Caco-2 (cell line): Measurements from ENCODE around the gene ERBB2. TPM values are rescaled to one million over a fixed set of nuclear protein-coding genes. Genes with fewer than 3 reads are reported as not detected.

Source experiments
- BruUV-seq: library from RNA; stranded (reverse); fragments of 400-500 nt; replicated peaks from 2 replicates; lab custom pipeline; 2021; lab: Mats Ljungman, UMichigan
- CTCF ChIA-PET: fragments of 300-600 bp; sonication (Branson Sonifier 250); formaldehyde crosslinking; loops from one replicate; lab custom pipeline; 2022; ENCODE audit warnings: antibody characterized with exemption; lab: Charles Lee
- POLR2A ChIA-PET: fragments of 300-600 bp; sonication (Branson Sonifier 250); formaldehyde crosslinking; loops from one replicate; lab custom pipeline; 2022; ENCODE audit warnings: antibody characterized with exemption; lab: Charles Lee
- DNase-seq, 2 experiments: peaks; one replicate each; pipeline versions ENCODE4 v3.0.0 to v3.0.0-alpha.2; 2020 to 2022
- H3K27me3 ChIP-seq: replicated peaks from 2 replicates; pipeline ENCODE4 v1.6.0; 2011; ENCODE audit warnings: low read length; ENCODE audit not compliant: control insufficient read depth, insufficient read depth
- H3K36me3 ChIP-seq: 2 replicates; pipeline ENCODE4 v1.5.1; 2011; ENCODE audit warnings: low read length; ENCODE audit not compliant: control insufficient read depth, insufficient read depth
- H3K4me1 ChIP-seq: fragments of 250-450 bp; sonication (Bioruptor Pico); 2 replicates; pipeline ENCODE4 v1.5.1; 2020; ENCODE audit warnings: mild to moderate bottlenecking
- H3K4me3 ChIP-seq: 2 replicates; pipeline ENCODE4 v1.5.1; 2011; ENCODE audit warnings: low read depth, mild to moderate bottlenecking, control low read depth, low read length
- H3K9me3 ChIP-seq: fragments of 250-450 bp; sonication (Bioruptor Pico); 2 replicates; pipeline ENCODE4 v1.5.1; 2020; ENCODE audit warnings: mild to moderate bottlenecking, moderate library complexity
- H3K27ac Mint-ChIP-seq: one replicate; pipeline ENCODE4 v1.8.0; 2022; ENCODE audit warnings: mixed read lengths; ENCODE audit not compliant: unreplicated experiment
- H3K27me3 Mint-ChIP-seq: one replicate; pipeline ENCODE4 v1.8.0; 2022; ENCODE audit warnings: mixed read lengths; ENCODE audit not compliant: insufficient read depth, unreplicated experiment
- H3K36me3 Mint-ChIP-seq: one replicate; pipeline ENCODE4 v1.8.0; 2022; ENCODE audit warnings: mild to moderate bottlenecking, mixed read lengths; ENCODE audit not compliant: insufficient read depth, unreplicated experiment
- H3K4me1 Mint-ChIP-seq: one replicate; pipeline ENCODE4 v1.8.0; 2022; ENCODE audit warnings: low read depth, mixed read lengths; ENCODE audit not compliant: unreplicated experiment
- H3K4me3 Mint-ChIP-seq: one replicate; pipeline ENCODE4 v1.8.0; 2022; ENCODE audit warnings: mild to moderate bottlenecking, moderate library complexity, mixed read lengths; ENCODE audit not compliant: unreplicated experiment
- H3K9me3 Mint-ChIP-seq: one replicate; pipeline ENCODE4 v1.8.0; 2022; ENCODE audit warnings: mixed read lengths; ENCODE audit not compliant: unreplicated experiment
- CTCF ChIP-seq, 2 experiments: fragments of 200-600 bp in 1 of 2; IDR thresholded peaks; 1 replicate in 1 of 2; 2 replicates in 1 of 2; pipeline versions ENCODE4 v1.5.1 to v1.8.0; 2011 to 2022; ENCODE audit warnings: antibody characterized with exemption in 1 of 2, control low read depth in 1 of 2, inconsistent platforms in 1 of 2, low read depth in 1 of 2, low read length in 1 of 2, mild to moderate bottlenecking in 1 of 2, moderate library complexity in 1 of 2; ENCODE audit not compliant: insufficient read depth in 1 of 2, severe bottlenecking in 1 of 2, unreplicated experiment in 1 of 2
- intact Hi-C: fragments of 100-400 bp; cut with micrococcal nuclease; formaldehyde crosslinking; loops from one replicate; pipeline ENCODE4 v1.10.0; 2022; ENCODE audit not compliant: unreplicated experiment
- total RNA-seq: library from RNA; stranded (reverse); gene quantifications from 2 replicates; pipeline ENCODE4 v1.2.3, GENCODE V29; 2022

The ERBB2 gene
- total RNA-seq, 1 experiment from 2014 or later = 121 TPM

GRCh38 chr17:39754161-39754957 lies 54.5 kb downstream of the ERBB2 start:
- H3K9me3 ChIP-seq = no peaks in the 10 kb centered on the region
- TF ChIP-seq CTCF (IDR thresholded peaks at IDR 0.05; ENCODE audit: insufficient read depth in 1 of 2, low read depth in 1 of 2, low read length in 1 of 2, severe bottlenecking in 1 of 2, unreplicated experiment in 1 of 2) = peak; percentile 84 to 99
- H3K36me3 Mint-ChIP-seq = no peaks in the 10 kb centered on the region
- peaks cover 16% of the 10 kb centered on the region for H3K4me1 ChIP-seq
- no peaks in the 10 kb centered on the region for H3K27me3 ChIP-seq
- peak overlapping the region; percentile 57 for H3K27ac Mint-ChIP-seq
- H3K4me3 Mint-ChIP-seq = peak overlapping the region; percentile 71
- ChIA-PET POLR2A (interaction anchor here (0.7 to 1.8 kb wide), 5 partner anchors 15 to 217 kb away, joined by 3 to 12 read pairs (median 4); partner anchors contain the start of genes ERBB2 and MIEN1), CTCF (interaction anchor here (1.0 to 2.4 kb wide), 8 partner anchors 10 to 228 kb away, joined by 3 to 15 read pairs (median 5); partner anchors contain the start of genes MIEN1 and PGAP3)
- intact Hi-C loops = loop anchor here (1.0 to 10.0 kb wide), 5 partner anchors 15 to 200 kb away; partner anchors contain the start of genes IKZF3 and MIEN1
- no TSS peak for BruUV-seq
- peaks cover 8% of the 10 kb centered on the region for H3K4me1 Mint-ChIP-seq
- no peaks in the 10 kb centered on the region for H3K9me3 Mint-ChIP-seq
- peak; percentile 86 to 95 for DNase-seq
- peaks cover 4% of the 10 kb centered on the region for H3K27me3 Mint-ChIP-seq
- H3K4me3 ChIP-seq = peak overlapping the region; percentile 85
- H3K36me3 ChIP-seq = no peaks in the 10 kb centered on the region

GRCh38 chr17:39754958-39755553 lies 55.2 kb downstream of the ERBB2 start:
- POLR2A ChIA-PET = interaction anchor here (1.0 to 1.8 kb wide), 2 partner anchors 16 to 68 kb away, joined by 3 to 12 read pairs; partner anchors contain the start of gene PGAP3
- Mint-ChIP-seq H3K9me3 (no peaks in the 10 kb centered on the region), H3K27ac (no peak overlapping the region), H3K27me3 (peaks cover 4% of the 10 kb centered on the region), H3K36me3 (no peaks in the 10 kb centered on the region), H3K4me1 (peaks cover 8% of the 10 kb centered on the region), H3K4me3 (peak overlapping the region; percentile 71)
- Histone ChIP-seq H3K9me3 (no peaks in the 10 kb centered on the region), H3K36me3 (no peaks in the 10 kb centered on the region), H3K27me3 (no peaks in the 10 kb centered on the region), H3K4me1 (peaks cover 16% of the 10 kb centered on the region), H3K4me3 (peak overlapping the region; percentile 85)
- intact Hi-C loops = loop anchor here (1.0 to 10.0 kb wide), 5 partner anchors 16 to 200 kb away; partner anchors contain the start of genes IKZF3 and MIEN1
- TF ChIP-seq CTCF (IDR thresholded peaks at IDR 0.05; ENCODE audit: insufficient read depth in 1 of 2, low read depth in 1 of 2, low read length in 1 of 2, severe bottlenecking in 1 of 2, unreplicated experiment in 1 of 2) = no peak
- DNase-seq = no peak
- TSS peak; percentile 51 for BruUV-seq
- CTCF ChIA-PET = interaction anchor here (0.6 to 2.4 kb wide), 6 partner anchors 16 to 228 kb away, joined by 3 to 15 read pairs (median 6); partner anchors contain the start of gene MIEN1
